H9 (cell line): ENCODE measurements around the gene KISS1R. TPM values are rescaled to one million over a fixed set of nuclear protein-coding genes. Genes with fewer than 3 reads are reported as not detected.

Source experiments
- DNase-seq: peaks from one replicate; pipeline ENCODE4 v3.0.0-alpha.2; 2017
- H2AFZ ChIP-seq: one replicate; pipeline ENCODE4 v1.6.1; 2013; ENCODE audit warnings: mild to moderate bottlenecking, low read length, control low read depth, moderate library complexity
- H2AK5ac ChIP-seq: 2 replicates; pipeline ENCODE4 v1.6.1; 2013; ENCODE audit warnings: low read length, control low read depth, mixed read lengths; ENCODE audit not compliant: insufficient read length
- H2BK120ac ChIP-seq: one replicate; pipeline ENCODE4 v1.6.1; 2013; ENCODE audit warnings: low read depth, mild to moderate bottlenecking, low read length, control low read depth, inconsistent platforms; ENCODE audit not compliant: poor library complexity, severe bottlenecking
- H2BK12ac ChIP-seq: 2 replicates; pipeline ENCODE4 v1.6.1; 2013; ENCODE audit warnings: low read length, control low read depth, mixed read lengths, low read depth; ENCODE audit not compliant: insufficient read length
- H2BK15ac ChIP-seq: 2 replicates; pipeline ENCODE4 v1.6.1; 2013; ENCODE audit warnings: low read depth, low read length, control low read depth
- H2BK20ac ChIP-seq: one replicate; pipeline ENCODE4 v1.6.1; 2013; ENCODE audit warnings: low read depth, mild to moderate bottlenecking, low read length, control low read depth, inconsistent platforms; ENCODE audit not compliant: poor library complexity, severe bottlenecking
- H2BK5ac ChIP-seq: 2 replicates; pipeline ENCODE4 v1.6.1; 2013; ENCODE audit warnings: low read length, control low read depth, mixed read lengths; ENCODE audit not compliant: insufficient read length
- H3K14ac ChIP-seq: 2 replicates; pipeline ENCODE4 v1.6.1; 2013; ENCODE audit warnings: low read length, control low read depth; ENCODE audit not compliant: insufficient read depth
- H3K18ac ChIP-seq: 2 replicates; pipeline ENCODE4 v1.6.1; 2013; ENCODE audit warnings: low read depth, mild to moderate bottlenecking, mixed read lengths, low read length, control low read depth; ENCODE audit not compliant: insufficient read length
- H3K23ac ChIP-seq: 2 replicates; pipeline ENCODE4 v1.6.1; 2013; ENCODE audit warnings: low read length, control low read depth, mixed read lengths, low read depth; ENCODE audit not compliant: insufficient read length
- H3K23me2 ChIP-seq: 2 replicates; pipeline ENCODE4 v1.6.1; 2013; ENCODE audit warnings: low read depth, mild to moderate bottlenecking, mixed read lengths, low read length, control low read depth; ENCODE audit not compliant: insufficient read length, poor library complexity, severe bottlenecking
- H3K27ac ChIP-seq: 2 replicates; pipeline ENCODE4 v1.5.1; 2013; ENCODE audit warnings: low read length, control low read depth, mixed read lengths, low read depth; ENCODE audit not compliant: insufficient read length
- H3K27me3 ChIP-seq: 2 replicates; pipeline ENCODE4 v1.6.1; 2013; ENCODE audit warnings: low read length, control low read depth, inconsistent platforms; ENCODE audit not compliant: insufficient read depth
- H3K4ac ChIP-seq: 2 replicates; pipeline ENCODE4 v1.6.1; 2013; ENCODE audit warnings: low read depth, mild to moderate bottlenecking, control low read depth, inconsistent platforms, low read length, moderate library complexity
- H3K4me1 ChIP-seq: 2 replicates; pipeline ENCODE4 v1.6.1; 2013; ENCODE audit warnings: low read length, control low read depth, inconsistent platforms; ENCODE audit not compliant: insufficient read depth
- H3K4me2 ChIP-seq: 2 replicates; pipeline ENCODE4 v1.6.1; 2013; ENCODE audit warnings: low read length, control low read depth, mixed read lengths; ENCODE audit not compliant: insufficient read length, insufficient read depth
- H3K56ac ChIP-seq: 2 replicates; pipeline ENCODE4 v1.6.1; 2013; ENCODE audit warnings: low read depth, mild to moderate bottlenecking, mixed read lengths, low read length, control low read depth; ENCODE audit not compliant: insufficient read length
- H3K79me1 ChIP-seq: 2 replicates; pipeline ENCODE4 v1.6.1; 2013; ENCODE audit warnings: low read depth, mild to moderate bottlenecking, moderate library complexity, low read length, control low read depth, inconsistent platforms; ENCODE audit not compliant: insufficient read depth, poor library complexity, severe bottlenecking
- H3K79me2 ChIP-seq: 2 replicates; pipeline ENCODE4 v1.6.1; 2013; ENCODE audit warnings: low read length, control low read depth, inconsistent platforms; ENCODE audit not compliant: insufficient read depth
- H3K9ac ChIP-seq: 2 replicates; pipeline ENCODE4 v1.6.1; 2013; ENCODE audit warnings: low read length, control low read depth, mixed read lengths; ENCODE audit not compliant: insufficient read length; ENCODE audit errors: extremely low read depth
- H3K9me3 ChIP-seq: one replicate; pipeline ENCODE4 v1.6.1; 2013; ENCODE audit warnings: low read depth, low read length, inconsistent platforms; ENCODE audit not compliant: control insufficient read depth
- H3T11ph ChIP-seq: one replicate; pipeline ENCODE4 v1.6.1; 2013; ENCODE audit warnings: mild to moderate bottlenecking, low read length, control low read depth, inconsistent platforms
- H4K20me1 ChIP-seq: one replicate; pipeline ENCODE4 v1.6.1; 2013; ENCODE audit not compliant: control insufficient read depth, insufficient read length, insufficient read depth
- H4K5ac ChIP-seq: 2 replicates; pipeline ENCODE4 v1.6.1; 2013; ENCODE audit warnings: low read depth, mild to moderate bottlenecking, mixed read lengths, low read length, control low read depth; ENCODE audit not compliant: insufficient read length
- H4K8ac ChIP-seq: replicated peaks from 2 replicates; pipeline ENCODE4 v1.6.1; 2013; ENCODE audit warnings: low read length, control low read depth, mixed read lengths, low read depth; ENCODE audit not compliant: insufficient read length
- H4K91ac ChIP-seq: 2 replicates; pipeline ENCODE4 v1.6.1; 2013; ENCODE audit warnings: low read depth, mild to moderate bottlenecking, moderate library complexity, mixed read lengths, low read length, control low read depth; ENCODE audit not compliant: insufficient read length
- H3K27ac Mint-ChIP-seq, 3 experiments: 2 replicates in 2 of 3; 3 replicates in 1 of 3; pipeline ENCODE4 v1.8.0; 2020 to 2021; ENCODE audit warnings: mixed read lengths in 3 of 3, mild to moderate bottlenecking in 1 of 3, moderate library complexity in 1 of 3
- H3K27me3 Mint-ChIP-seq: 2 replicates; pipeline ENCODE4 v1.8.0; 2021; ENCODE audit warnings: low read depth, mild to moderate bottlenecking, moderate library complexity, mixed read lengths
- H3K36me3 Mint-ChIP-seq, 3 experiments: 2 replicates in 2 of 3; 3 replicates in 1 of 3; pipeline ENCODE4 v1.8.0; 2020 to 2021; ENCODE audit warnings: low read depth in 3 of 3, mixed read lengths in 3 of 3; ENCODE audit not compliant: insufficient read depth in 1 of 3
- H3K4me1 Mint-ChIP-seq, 2 experiments: 2 replicates each; pipeline ENCODE4 v1.8.0; 2020; ENCODE audit warnings: mixed read lengths in 2 of 2
- H3K4me3 Mint-ChIP-seq, 2 experiments: 2 replicates in 1 of 2; 3 replicates in 1 of 2; pipeline ENCODE4 v1.8.0; 2020 to 2021; ENCODE audit warnings: mild to moderate bottlenecking in 2 of 2, mixed read lengths in 2 of 2, moderate library complexity in 1 of 2
- H3K9me3 Mint-ChIP-seq, 2 experiments: 2 replicates in 1 of 2; 3 replicates in 1 of 2; pipeline ENCODE4 v1.8.0; 2020; ENCODE audit warnings: mild to moderate bottlenecking in 2 of 2, mixed read lengths in 2 of 2, moderate library complexity in 1 of 2
- WGBS: extraction: QIAGEN DNeasy Blood & Tissue Kit; methylation state at CpG from one replicate; pipeline ENCODE4 v1.1.7; 2013; ENCODE audit warnings: missing lambda C conversion rate, low lambda C conversion rate, mixed read lengths; ENCODE audit not compliant: insufficient read length; ENCODE audit errors: extremely low coverage; 5-methylcytosine and 5-hydroxymethylcytosine counted together
- total RNA-seq: library from RNA; stranded (reverse); gene quantifications from 2 replicates; pipeline ENCODE4 v1.2.1, GENCODE V29; 2021
- TF ChIP-seq, protein P1 (sequence below): fragments of 200-600 bp; sonication (generic); conservative IDR thresholded peaks from 3 replicates; pipeline ENCODE4 v1.8.0; 2021; ENCODE audit warnings: antibody characterized with exemption, mild to moderate bottlenecking

KISS1R gene
- total RNA-seq, 1 experiment from 2014 or later: 3.3 TPM

- Histone ChIP-seq H2BK5ac (no peak overlapping the region), H3K9me3 (no peaks in the 10 kb centered on the region), H3K9ac (no peak overlapping the region), H2BK120ac (no peak overlapping the region), H2BK15ac (no peak overlapping the region), H3K27me3 (no peaks in the 10 kb centered on the region), H2AFZ (no peak overlapping the region), H3K4ac (no peak overlapping the region), H3K14ac (no peak overlapping the region), H3K4me1 (no peaks in the 10 kb centered on the region), H3K79me2 (peaks cover 10% of the 10 kb centered on the region; the same call in 1 of the 2 replicates), H3K27ac (no peak overlapping the region), H2BK20ac (no peak overlapping the region), H2BK12ac (no peak overlapping the region), H3K18ac (no peak overlapping the region), H2AK5ac (no peak overlapping the region), H4K20me1 (peaks cover 3% of the 10 kb centered on the region), H3K23ac (no peak overlapping the region), H4K5ac (no peak overlapping the region), H3K4me2 (no peak overlapping the region), H3K79me1 (no peaks in the 10 kb centered on the region), H3K23me2 (no peaks in the 10 kb centered on the region), H3K56ac (no peak overlapping the region), H3T11ph (no peak overlapping the region), H4K8ac (no peak overlapping the region), H4K91ac (no peak overlapping the region)
- H3K36me3 Mint-ChIP-seq: peaks cover 19 to 52% (median 50%) of the 10 kb centered on the region in 3 experiments; a peak in 6 of 7 replicates
- no CpG with 5 or more reads among the region's 22 CpGs for WGBS
- H3K4me1 Mint-ChIP-seq: 0 out of 4 replicates have a peak, but pooled peaks cover 0 to 3% of the 10 kb centered on the region in 2 experiments
- H3K9me3 Mint-ChIP-seq: no peaks in the 10 kb centered on the region
- TF ChIP-seq, protein P1, sequence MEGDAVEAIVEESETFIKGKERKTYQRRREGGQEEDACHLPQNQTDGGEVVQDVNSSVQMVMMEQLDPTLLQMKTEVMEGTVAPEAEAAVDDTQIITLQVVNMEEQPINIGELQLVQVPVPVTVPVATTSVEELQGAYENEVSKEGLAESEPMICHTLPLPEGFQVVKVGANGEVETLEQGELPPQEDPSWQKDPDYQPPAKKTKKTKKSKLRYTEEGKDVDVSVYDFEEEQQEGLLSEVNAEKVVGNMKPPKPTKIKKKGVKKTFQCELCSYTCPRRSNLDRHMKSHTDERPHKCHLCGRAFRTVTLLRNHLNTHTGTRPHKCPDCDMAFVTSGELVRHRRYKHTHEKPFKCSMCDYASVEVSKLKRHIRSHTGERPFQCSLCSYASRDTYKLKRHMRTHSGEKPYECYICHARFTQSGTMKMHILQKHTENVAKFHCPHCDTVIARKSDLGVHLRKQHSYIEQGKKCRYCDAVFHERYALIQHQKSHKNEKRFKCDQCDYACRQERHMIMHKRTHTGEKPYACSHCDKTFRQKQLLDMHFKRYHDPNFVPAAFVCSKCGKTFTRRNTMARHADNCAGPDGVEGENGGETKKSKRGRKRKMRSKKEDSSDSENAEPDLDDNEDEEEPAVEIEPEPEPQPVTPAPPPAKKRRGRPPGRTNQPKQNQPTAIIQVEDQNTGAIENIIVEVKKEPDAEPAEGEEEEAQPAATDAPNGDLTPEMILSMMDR: no peak
- DNase-seq: no peak
- no peak overlapping the region for H3K4me3 Mint-ChIP-seq
- peak overlapping the region in 2 of 3 experiments; percentile 84 to 89; a peak in 4 of 7 replicates for H3K27ac Mint-ChIP-seq
- no peaks in the 10 kb centered on the region; the same call in 1 of the 2 replicates for H3K27me3 Mint-ChIP-seq
Measured at GRCh38 chr19:939439-939838, 22.3 kb downstream of the KISS1R start.
